Hematopoietic multipotent progenitor cell treated with erythropoietin and hydrocortisone succinate and interleukin-3 and kit ligand, for 17 days (in vitro differentiated cells): ENCODE data around the gene TMEM144.
A peak's percentile ranks its signal among the peaks of the same experiment; 100 is the strongest.
"Not testable (repeated sequence)": the region's sequence is repeated elsewhere in the genome, so short reads cannot be mapped to it uniquely, and the experiment has no call there.

Experiments used
- DNase-seq: peaks from one replicate; pipeline ENCODE4 v3.0.0-alpha.2; 2015; ENCODE audit warnings: low spot score

The TMEM144 gene

DNA sequence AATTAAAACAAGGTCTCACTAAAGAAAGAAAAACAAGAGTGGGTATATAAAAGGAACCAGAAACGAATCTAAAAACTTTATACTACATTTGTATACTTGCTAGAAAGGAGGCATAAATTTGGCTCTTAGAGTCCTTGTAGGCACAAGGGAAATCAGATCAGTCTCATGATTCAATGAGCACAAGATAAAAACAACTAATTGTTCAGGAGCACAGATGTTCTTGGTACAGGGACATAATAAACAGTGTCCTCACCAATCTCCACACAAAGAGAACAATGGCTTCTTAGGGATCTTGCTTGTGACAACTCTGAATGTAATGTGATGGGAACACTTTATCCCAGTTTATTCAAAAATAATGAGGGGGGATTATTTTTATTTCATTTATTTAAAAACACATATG lies 28.3 kb downstream of the TMEM144 start:
- no peak for DNase-seq

- no peak for DNase-seq
These were observed 28.9 kb downstream of the TMEM144 start for GRCh38 chr4:158239196-158239595.

GRCh38 chr4:158243071-158243470 lies 32.8 kb downstream of the TMEM144 start:
- no peak for DNase-seq

DNA sequence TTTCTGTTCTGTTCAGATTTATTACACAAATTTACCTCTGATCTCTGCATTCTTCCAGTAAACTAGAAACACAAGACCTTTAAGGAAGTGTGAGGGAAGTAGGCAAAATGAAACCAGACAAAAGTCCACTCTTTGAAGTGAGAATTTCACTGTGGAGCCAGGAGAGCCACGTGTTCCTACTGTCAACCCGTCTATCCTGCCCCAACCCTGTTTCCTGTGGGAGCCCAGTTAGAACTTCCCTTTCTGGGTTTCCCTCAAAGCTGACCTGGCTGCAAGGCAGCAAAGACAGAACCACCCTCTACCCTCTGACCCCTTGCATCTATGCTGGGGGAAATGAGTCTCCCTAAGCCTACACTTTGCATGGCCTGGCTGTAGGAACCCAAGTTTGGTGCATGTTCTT lies 40.0 kb downstream of the TMEM144 start:
- DNase-seq: no peak

GRCh38 chr4:158253350-158253980 lies 43.2 kb downstream of the TMEM144 start:
- DNase-seq: peak; percentile 47

DNA sequence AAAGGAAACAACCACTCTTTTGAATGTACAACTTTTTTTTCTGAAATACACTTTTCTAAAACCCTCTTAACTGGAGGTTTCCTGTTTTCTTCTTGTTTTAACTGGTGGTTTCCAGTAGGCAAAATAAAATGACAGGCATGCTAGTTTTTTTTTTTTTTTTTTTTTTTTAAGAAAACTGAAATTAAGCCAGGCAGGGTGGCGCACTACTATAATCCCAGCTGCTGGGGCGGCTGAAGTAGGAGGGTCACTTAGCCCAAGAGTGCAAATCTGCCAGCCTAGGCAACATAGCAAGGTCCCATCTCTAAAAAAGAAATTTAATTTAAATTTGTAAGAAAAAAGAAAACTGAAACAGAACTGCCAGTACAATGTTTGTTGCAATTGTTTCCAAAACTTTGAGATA lies 44.0 kb downstream of the TMEM144 start:
- DNase-seq: no peak

DNA sequence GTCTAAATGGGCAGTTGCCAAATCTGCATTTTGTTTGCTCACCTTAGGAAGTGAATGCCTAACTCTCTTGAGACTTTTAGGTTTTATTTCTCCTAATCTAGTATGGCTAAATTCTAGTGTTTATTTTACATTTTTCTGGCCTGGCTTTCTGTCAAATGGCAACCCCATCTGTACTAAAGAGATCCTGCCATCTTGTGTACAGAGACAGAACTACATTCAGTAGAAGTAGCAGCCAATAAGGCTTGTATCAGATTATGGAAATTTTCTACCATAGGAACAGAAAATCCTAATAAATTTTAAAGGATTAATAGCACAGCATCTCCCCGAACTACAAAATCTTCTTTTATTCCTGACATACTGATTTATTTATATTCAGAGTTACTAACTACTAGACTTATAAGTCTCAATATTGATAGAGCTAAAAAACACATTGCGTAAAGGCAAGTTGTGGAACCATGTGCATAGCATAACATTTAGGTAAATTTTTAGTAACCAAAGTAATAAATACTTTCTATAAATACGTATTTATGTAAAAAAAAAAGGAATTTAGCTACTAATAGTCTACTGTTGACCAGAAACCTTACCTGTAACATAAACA lies 45.5 kb downstream of the TMEM144 start:
- DNase-seq: peak; percentile 42

GRCh38 chr4:158259955-158260575 lies 49.8 kb downstream of the TMEM144 start:
- no peak for DNase-seq

GRCh38 chr4:158261480-158261879 lies 51.2 kb downstream of the TMEM144 start:
- DNase-seq: no peak

DNA sequence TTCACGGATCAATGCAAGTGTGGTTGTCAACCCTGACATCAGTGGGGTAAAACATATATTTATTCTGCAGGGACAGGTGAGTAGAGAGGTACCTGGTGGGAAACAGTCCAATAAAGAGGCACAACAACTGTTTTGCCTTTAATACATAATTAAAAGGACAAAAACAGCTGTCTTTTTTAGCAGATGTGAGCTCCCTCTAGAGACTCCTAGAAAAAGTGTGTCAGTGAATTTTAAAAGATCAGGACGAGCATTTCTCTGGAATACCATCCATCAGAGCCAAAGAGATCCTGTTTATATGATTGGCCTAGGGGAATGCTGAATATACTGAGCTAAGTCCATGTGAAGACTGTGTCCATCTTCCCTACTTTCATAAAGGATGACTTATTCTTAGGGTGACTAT lies 58.3 kb downstream of the TMEM144 start:
- no peak for DNase-seq

- DNase-seq: no peak
These were observed 64.3 kb downstream of the TMEM144 start for GRCh38 chr4:158274636-158275035.

GRCh38 chr4:158277558-158277957 lies 67.3 kb downstream of the TMEM144 start:
- DNase-seq: no peak

- not testable (repeated sequence) for DNase-seq
These were observed 68.8 kb downstream of the TMEM144 start for GRCh38 chr4:158279052-158279451.

DNA sequence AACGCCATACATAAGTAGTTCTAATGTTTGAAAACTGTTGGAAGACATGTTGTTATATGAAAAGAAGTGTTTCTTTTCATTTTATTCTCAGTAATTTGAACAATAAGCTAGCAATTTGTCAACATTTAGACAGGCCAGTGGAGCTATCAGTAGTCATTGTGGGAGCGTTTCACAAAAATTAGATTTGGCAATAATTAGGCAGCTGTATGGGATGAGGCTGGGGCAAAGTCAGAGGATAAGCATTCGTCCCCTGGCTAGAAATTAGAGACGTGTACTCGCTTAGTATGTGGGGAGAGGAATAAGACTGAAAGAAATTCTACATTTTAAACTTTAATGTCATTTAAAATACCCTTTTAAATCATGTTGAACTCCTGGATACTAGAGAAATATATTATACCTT lies 70.6 kb downstream of the TMEM144 start:
- DNase-seq: no peak

- DNase-seq: no peak
These were observed 72.0 kb downstream of the TMEM144 start for GRCh38 chr4:158282252-158282651.

DNA sequence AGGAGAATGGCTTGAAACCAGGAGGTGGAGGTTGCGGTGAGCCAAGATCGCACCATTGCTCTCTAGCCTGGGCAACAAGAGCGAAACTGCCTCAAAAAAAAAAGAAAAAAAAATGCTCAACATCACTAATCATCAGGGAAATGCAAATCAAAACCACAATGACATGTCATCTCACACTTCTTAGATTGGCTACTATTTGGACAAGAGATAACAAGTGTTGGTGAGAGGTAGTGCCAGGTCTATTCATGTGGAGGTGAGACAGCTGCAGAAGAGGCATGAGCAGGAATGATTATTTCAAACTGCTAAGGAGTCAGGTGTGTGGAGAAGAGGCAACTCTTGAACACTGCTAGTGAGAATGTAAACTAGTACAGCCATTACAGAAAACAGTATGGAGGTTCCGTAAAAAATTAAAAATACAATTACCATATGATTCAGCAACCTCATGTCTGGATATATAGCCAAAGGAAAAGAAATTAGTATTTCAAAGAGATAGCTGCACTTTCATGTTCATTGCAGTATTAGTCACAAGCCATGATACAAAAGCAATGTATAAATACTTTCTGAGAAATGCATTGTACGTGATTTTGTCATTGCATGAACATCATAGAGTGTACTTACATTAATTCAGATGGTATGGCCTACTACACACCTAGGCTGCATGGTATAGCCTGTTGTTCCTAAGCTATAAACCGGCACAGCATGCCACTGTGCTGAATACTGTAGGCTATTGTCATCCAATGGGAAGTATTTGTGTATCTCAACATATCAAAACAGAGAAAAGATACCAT lies 75.3 kb downstream of the TMEM144 start:
- DNase-seq: no peak

DNA sequence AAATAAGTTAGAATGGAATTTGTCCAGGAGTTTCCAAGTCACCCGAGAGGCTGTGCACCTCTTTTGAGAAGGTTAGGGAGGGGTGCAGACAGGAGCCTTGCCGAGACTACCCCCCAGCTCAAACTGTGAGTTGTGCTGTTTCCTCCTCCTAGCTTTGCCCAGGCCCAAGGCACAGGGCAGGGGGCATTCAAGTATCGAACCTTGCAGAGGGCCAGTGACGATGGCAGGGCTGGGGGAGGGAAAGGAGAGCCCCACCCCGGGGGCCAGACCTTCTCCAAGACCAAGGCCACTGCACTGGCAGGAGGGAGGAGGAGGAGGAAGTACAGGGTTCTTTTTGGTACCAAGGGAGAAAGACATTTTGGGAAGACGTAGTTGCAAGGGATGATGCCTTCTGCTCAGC lies 80.6 kb downstream of the TMEM144 start:
- DNase-seq: no peak

- DNase-seq: no peak
These were observed 81.2 kb downstream of the TMEM144 start for GRCh38 chr4:158291334-158292055.

GRCh38 chr4:158292156-158292555 lies 81.9 kb downstream of the TMEM144 start:
- no peak for DNase-seq

GRCh38 chr4:158295053-158295452 lies 84.8 kb downstream of the TMEM144 start:
- no peak for DNase-seq

- DNase-seq: no peak
These were observed 87.6 kb downstream of the TMEM144 start for GRCh38 chr4:158297866-158298265.

- DNase-seq: no peak
These were observed 89.2 kb downstream of the TMEM144 start for GRCh38 chr4:158299459-158300007.
